Prostate gland (tissue), 2 donors: Measurements from ENCODE around the gene ABTB2. TPM values are rescaled to one million over a fixed set of nuclear protein-coding genes. Genes with fewer than 3 reads are reported as not detected.

Experiments used
- DNase-seq: peaks from one replicate; pipeline ENCODE4 v3.0.0-alpha.2; 2019; ENCODE audit warnings: low spot score
- H3K27ac ChIP-seq, 2 donors: fragments of 200-600 bp; sonication (generic); 2 replicates each; pipeline ENCODE4 v1.5.1; 2017 to 2019
- H3K27me3 ChIP-seq: fragments of 200-600 bp; sonication (generic); replicated peaks from 2 replicates; pipeline ENCODE4 v1.5.1; 2019; ENCODE audit not compliant: insufficient read depth
- H3K36me3 ChIP-seq, 2 donors: fragments of 200-600 bp; sonication (generic); 1 replicate in 1 of 2; 2 replicates in 1 of 2; pipeline versions ENCODE4 v1.5.1 to v1.8.1; 2017 to 2019
- H3K4me1 ChIP-seq: fragments of 200-600 bp; sonication (generic); replicated peaks from 2 replicates; pipeline ENCODE4 v1.5.1; 2019
- H3K4me3 ChIP-seq, 2 donors: fragments of 200-600 bp; sonication (generic); 2 replicates each; pipeline ENCODE4 v1.5.1; 2017 to 2019
- H3K9me3 ChIP-seq: fragments of 200-600 bp; sonication (generic); 2 replicates; pipeline ENCODE4 v1.5.1; 2017
- POLR2A ChIP-seq: fragments of 450-650 bp; IDR thresholded peaks from one replicate; pipeline ENCODE4 v1.6.1; 2016; ENCODE audit warnings: antibody characterized with exemption, mild to moderate bottlenecking
- POLR2AphosphoS5 ChIP-seq: sonication (generic); formaldehyde crosslinking; IDR thresholded peaks from one replicate; pipeline ENCODE4 v1.6.1; 2017; ENCODE audit warnings: antibody characterized with exemption
- WGBS: methylation state at CpG from one replicate; pipeline ENCODE4 v1.1.5; 2018; 5-methylcytosine and 5-hydroxymethylcytosine counted together
- intact Hi-C: fragments of 100-400 bp; cut with DNase I; formaldehyde crosslinking; loops from one replicate; pipeline ENCODE4 v1.14.2; 2022
- total RNA-seq, 2 donors: library from RNA; depleted of rRNA; stranded (reverse); fragments of >200 nt; gene quantifications; one replicate each; pipeline ENCODE4 v1.1.0, GENCODE V29; 2016
- TF ChIP-seq, protein P1 (sequence below), 4 experiments: fragments of 200-600 bp in 2 of 4; fragments of 450-650 bp in 2 of 4; sonication (generic) in 2 of 4; IDR thresholded peaks; 1 replicate in 3 of 4; 2 replicates in 1 of 4; pipeline ENCODE4 v1.5.1; 2016 to 2019; ENCODE audit warnings: antibody characterized with exemption in 4 of 4, mild to moderate bottlenecking in 2 of 4, moderate library complexity in 2 of 4

ABTB2 gene
- total RNA-seq, 2 donors from 2014 or later, result 3.0 to 13.7 TPM

DNA sequence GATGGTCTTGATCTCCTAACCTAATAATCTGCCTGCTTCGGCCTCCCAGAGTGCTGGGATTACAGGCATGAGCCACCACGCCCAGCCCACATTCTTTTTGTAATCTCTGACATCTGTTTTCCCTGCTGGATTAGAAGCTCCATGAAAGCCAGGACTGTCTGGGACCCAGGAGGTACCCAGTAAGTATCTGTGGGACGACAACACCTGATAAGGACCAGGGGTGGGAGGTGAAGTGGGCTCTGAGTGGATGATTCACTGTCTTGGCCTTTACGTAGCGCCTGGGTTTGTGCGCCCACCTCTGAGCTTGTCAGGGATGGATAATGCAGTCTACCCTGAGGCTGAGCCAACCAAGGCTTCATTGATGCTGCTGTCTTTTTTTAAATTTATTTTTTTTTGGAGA lies 118.8 kb downstream of the ABTB2 start:
- H3K4me1 ChIP-seq, result no peaks in the 10 kb centered on the region
- no peaks in the 10 kb centered on the region for H3K36me3 ChIP-seq
- TF ChIP-seq, protein P1, sequence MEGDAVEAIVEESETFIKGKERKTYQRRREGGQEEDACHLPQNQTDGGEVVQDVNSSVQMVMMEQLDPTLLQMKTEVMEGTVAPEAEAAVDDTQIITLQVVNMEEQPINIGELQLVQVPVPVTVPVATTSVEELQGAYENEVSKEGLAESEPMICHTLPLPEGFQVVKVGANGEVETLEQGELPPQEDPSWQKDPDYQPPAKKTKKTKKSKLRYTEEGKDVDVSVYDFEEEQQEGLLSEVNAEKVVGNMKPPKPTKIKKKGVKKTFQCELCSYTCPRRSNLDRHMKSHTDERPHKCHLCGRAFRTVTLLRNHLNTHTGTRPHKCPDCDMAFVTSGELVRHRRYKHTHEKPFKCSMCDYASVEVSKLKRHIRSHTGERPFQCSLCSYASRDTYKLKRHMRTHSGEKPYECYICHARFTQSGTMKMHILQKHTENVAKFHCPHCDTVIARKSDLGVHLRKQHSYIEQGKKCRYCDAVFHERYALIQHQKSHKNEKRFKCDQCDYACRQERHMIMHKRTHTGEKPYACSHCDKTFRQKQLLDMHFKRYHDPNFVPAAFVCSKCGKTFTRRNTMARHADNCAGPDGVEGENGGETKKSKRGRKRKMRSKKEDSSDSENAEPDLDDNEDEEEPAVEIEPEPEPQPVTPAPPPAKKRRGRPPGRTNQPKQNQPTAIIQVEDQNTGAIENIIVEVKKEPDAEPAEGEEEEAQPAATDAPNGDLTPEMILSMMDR (IDR thresholded peaks at IDR 0.05), result no peak
- TF ChIP-seq POLR2A (no peak), POLR2AphosphoS5 (no peak)
- DNase-seq, result no peak
- H3K27ac ChIP-seq, result no peak overlapping the region
- 76% methylated on average over 6 of the region's 6 CpGs for WGBS
- H3K27me3 ChIP-seq, result no peaks in the 10 kb centered on the region
- no peaks in the 10 kb centered on the region for H3K9me3 ChIP-seq
- intact Hi-C loops, result no loop called here
- H3K4me3 ChIP-seq, result no peak overlapping the region

DNA sequence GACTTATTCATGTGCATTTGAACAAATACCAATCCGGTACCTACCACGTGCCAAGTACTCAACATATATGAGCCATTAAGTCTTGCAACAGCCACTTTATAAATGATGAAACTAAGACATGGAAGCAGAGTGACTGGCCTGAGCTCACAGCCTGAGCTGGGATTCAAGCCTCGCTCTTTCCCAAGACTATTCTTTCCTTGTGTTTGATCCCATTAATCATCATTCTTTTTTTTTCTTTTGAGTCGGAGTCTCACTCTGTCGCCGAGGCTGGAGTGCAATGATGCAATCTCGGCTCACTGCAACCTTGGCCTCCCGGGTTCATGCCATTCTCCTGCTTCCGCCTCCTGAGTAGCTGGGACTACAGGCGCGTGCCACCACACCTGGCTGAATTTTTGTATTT lies 119.3 kb downstream of the ABTB2 start:
- TF ChIP-seq, protein P1 (IDR thresholded peaks at IDR 0.05), result no peak
- no peak for TF ChIP-seq POLR2A
- TF ChIP-seq POLR2AphosphoS5, result no peak

DNA sequence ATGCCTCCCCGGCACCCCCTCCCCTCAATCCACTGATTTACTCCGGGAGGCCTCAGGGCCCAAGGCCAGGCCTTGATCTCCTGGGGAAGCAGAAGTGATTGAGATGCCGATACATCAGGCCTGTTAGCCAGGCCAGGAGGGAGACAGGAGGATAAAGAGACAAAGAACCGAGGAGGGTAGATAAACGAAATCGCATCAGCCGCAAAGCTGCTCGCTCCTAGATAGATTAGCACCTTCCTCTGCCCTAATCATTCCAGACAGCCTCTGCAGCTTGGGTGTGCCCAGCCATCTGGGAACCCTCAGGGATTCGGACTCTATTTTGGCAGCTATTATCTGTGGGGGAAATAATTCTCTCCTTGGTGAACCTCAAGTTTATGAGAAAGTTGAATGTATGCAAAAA lies 121.2 kb downstream of the ABTB2 start:
- TF ChIP-seq POLR2AphosphoS5 (no peak), POLR2A (no peak)
- TF ChIP-seq, protein P1 (IDR thresholded peaks at IDR 0.05), result no peak
- Histone ChIP-seq H3K27me3 (no peaks in the 10 kb centered on the region), H3K36me3 (no peaks in the 10 kb centered on the region), H3K4me3 (no peak overlapping the region), H3K27ac (no peak overlapping the region), H3K4me1 (no peaks in the 10 kb centered on the region), H3K9me3 (no peaks in the 10 kb centered on the region)
- 89% methylated on average over 9 of the region's 9 CpGs for WGBS
- DNase-seq, result no peak
- intact Hi-C loops, result no loop called here

More for the DNA sequence above, 119.3 kb downstream of the ABTB2 start:
- 95% methylated on average over 10 of the region's 11 CpGs for WGBS
- intact Hi-C loops, result no loop called here
- Histone ChIP-seq H3K9me3 (no peaks in the 10 kb centered on the region), H3K4me3 (no peak overlapping the region), H3K36me3 (no peaks in the 10 kb centered on the region), H3K4me1 (no peaks in the 10 kb centered on the region), H3K27ac (no peak overlapping the region), H3K27me3 (no peaks in the 10 kb centered on the region)
- no peak for DNase-seq

DNA sequence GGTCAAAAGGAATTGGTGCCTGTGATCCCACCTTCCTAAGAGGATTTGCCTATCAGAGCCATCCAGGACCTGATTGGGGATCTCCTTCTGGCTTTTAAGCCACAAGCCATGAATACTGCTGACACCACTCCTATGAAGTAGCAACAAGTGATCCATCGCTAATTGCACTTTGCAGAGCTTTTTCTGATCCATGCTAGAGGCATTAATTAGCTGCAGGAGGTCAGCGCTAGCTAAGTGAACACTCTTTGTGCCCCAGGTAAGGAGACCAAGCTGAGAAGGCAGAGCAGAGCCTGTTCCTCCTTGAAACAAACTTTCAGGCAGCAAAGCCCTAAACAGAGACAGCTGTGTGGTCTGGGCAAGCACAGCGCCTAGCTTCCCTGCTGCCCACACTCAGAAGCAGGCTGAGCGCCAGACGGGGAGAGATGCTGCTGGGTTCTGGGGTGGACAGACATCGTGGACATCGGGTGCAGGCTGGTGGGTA lies 122.2 kb downstream of the ABTB2 start:
- Histone ChIP-seq H3K27ac (no peak overlapping the region), H3K27me3 (no peaks in the 10 kb centered on the region), H3K9me3 (no peaks in the 10 kb centered on the region), H3K36me3 (no peaks in the 10 kb centered on the region), H3K4me3 (no peak overlapping the region), H3K4me1 (no peaks in the 10 kb centered on the region)
- DNase-seq, result no peak
- TF ChIP-seq POLR2AphosphoS5, result no peak
- TF ChIP-seq, protein P1 (IDR thresholded peaks at IDR 0.05), result no peak
- no peak for TF ChIP-seq POLR2A
- WGBS, result 95% methylated on average over 7 of the region's 7 CpGs
- intact Hi-C loops, result no loop called here

DNA sequence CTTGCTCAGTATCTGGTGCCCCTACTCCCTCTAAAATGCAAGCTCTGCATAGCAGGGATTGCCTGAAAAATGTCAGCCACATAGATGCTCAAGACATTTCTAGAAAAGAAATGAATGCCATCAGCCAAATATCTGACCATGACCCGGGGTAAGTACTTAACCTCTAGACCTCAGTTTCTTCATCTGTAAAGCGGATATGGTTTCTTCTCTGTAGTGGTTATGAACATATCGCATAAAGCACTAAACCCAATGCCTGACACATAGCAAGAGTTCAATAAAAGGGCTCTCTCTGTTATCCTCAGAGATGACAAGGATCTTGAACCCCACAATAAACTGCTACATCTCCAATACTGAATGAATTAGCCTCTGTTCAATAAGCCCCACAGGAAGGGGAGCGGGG lies 122.6 kb downstream of the ABTB2 start:
- Histone ChIP-seq H3K27ac (no peak overlapping the region), H3K4me3 (no peak overlapping the region), H3K27me3 (no peaks in the 10 kb centered on the region), H3K4me1 (no peaks in the 10 kb centered on the region), H3K36me3 (no peaks in the 10 kb centered on the region), H3K9me3 (no peaks in the 10 kb centered on the region)
- WGBS, result 74% methylated on average over 4 of the region's 4 CpGs
- TF ChIP-seq, protein P1 (IDR thresholded peaks at IDR 0.05), result no peak
- no peak for TF ChIP-seq POLR2A
- intact Hi-C loops, result no loop called here
- DNase-seq, result no peak
